GM18951 (cell line): ENCODE measurements around the gene C1QTNF1.

ENCODE experiments used
- POLR2A ChIP-seq: IDR thresholded peaks from 4 replicates; pipeline ENCODE4 v1.6.1; 2011; ENCODE audit warnings: mild to moderate bottlenecking; ENCODE audit not compliant: insufficient read length, insufficient read depth; ENCODE audit errors: extremely low read depth
- in situ Hi-C: fragments of 300-500 bp; cut with MboI; formaldehyde crosslinking; loops from one replicate; pipeline ENCODE4 v1.12.0; 2022; ENCODE audit warnings: low sequenced_read_pairs, mixed read lengths, inconsistent platforms; ENCODE audit not compliant: unreplicated experiment

C1QTNF1 gene

DNA sequence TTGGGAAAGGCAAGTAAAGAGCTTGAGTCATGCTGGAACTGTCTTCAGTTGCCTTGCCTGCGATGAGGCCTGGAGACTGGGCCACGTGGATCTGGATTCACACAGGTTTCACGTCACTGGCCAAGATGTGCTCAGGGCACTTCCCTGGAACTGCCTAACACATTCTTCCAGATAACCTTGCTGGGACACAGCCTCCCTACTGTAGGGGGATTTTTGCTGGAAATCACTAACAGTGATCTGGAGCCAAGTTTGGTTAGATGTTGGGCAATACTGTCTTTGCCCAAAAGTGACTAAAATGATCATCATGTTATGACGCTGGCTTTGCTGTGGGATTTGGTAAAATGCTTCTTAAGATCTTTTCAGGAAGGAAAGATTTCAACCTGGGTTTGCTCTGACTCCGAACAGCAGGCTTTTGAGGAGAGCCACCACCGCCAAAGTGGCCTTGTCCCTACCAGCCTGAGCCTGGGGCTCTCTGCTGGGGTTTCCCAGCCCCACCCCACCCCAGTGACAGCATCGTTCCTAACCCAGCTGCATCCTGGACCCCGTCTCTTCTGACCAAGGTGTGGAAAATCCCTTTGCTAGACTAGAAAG lies 14.7 kb downstream of the C1QTNF1 start:
- no peak for TF ChIP-seq POLR2A
- in situ Hi-C loops, result no loop called here

DNA sequence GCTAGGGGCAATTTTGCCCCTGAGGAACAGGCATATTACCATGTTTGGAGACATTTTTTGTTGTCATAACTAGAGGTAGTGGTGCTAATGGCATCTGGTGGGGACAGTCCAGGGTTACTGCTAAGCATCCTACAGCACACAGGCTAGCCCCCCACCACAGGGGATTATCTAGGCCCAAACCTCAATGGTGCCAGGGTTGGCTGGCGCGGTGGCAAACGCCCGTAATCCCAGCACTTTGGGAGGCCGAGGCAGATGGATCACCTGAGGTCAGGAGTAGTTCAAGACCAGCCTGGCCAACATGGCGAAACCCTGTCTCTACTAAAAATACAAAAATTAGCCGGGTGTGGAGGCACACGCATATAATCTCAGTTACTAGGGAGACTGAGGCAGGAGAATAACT lies 15.2 kb downstream of the C1QTNF1 start:
- TF ChIP-seq POLR2A, result no peak
- in situ Hi-C loops, result no loop called here

DNA sequence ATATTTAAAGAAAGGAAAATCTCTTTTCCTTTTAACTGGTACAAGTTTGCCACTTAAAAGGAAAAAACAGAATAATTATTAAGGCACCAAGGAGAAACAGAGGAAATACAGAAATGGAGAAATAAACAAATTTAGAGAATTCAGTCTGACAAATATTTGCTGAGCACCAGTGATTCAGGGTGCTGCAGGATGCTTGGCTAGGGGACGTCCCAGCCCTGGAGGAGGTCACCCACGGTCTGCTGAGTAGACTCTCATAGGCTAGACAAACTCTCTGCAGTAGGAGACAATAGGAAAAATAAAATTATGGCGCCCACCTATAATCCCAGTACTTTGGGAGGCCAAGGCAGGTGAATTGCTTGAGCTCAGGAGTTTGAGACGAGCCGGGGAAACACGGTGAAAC lies 15.9 kb downstream of the C1QTNF1 start:
- no peak for TF ChIP-seq POLR2A
- in situ Hi-C loops, result no loop called here

DNA sequence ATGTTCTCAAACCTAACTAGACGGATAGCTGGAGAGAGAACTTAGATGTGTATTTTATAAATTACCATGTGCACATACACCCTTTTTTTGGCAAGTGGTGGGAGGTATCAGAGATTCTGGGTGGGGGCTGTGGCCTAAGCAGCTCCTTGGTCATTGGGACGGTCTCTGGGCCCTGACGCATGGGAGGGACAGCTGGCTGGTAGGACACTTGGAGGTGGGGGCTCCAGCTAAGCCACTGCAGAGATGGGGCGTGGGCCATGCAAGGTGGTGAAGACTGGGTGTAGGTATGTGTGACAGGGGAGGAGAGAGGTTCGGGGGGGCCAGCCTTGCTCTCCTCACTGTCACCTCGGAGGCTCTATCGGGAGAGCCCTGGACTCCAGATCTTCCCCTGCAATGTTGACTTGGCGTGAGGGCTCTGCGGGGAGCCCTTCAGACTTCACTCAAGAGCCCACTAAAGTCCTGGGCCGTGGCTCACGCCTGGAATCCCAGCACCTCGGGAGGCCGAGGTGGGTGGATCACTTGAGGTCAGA lies 17.1 kb downstream of the C1QTNF1 start:
- in situ Hi-C loops, result no loop called here
- no peak for TF ChIP-seq POLR2A

DNA sequence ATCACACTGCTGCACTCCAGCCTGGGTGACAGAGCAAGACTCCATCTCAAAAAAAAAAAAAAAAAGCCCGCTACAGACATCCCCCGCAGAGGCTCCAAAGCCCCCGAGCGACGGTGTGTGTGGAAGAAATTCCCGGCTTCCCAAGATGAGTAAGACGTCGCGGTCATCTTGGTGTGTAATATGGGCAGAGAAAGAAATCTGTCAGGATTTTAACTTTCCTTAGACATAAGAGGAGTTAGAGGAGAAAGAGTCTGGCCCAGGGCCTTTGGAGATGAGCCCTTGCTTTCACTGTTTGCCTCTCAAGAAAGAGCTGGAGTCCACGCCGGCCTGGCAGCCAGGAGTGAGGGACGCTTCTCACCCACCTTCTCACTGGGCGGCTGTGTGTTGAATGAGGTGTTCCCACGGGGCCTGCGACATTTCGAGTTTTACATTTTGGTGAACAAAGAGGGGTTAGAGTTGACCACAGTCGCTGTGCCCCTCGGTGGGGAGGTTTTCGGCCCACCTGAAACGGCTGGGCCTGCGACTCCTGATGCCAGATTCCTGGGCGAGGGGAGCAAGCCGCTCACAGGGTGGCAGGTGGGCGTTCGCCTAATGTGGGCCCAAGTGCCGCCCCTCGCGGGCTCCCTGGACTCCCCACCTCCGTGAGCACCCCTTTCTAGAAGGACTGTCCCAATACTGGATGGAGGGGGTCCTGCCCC lies 17.9 kb downstream of the C1QTNF1 start:
- no peak for TF ChIP-seq POLR2A
- in situ Hi-C loops, result no loop called here

DNA sequence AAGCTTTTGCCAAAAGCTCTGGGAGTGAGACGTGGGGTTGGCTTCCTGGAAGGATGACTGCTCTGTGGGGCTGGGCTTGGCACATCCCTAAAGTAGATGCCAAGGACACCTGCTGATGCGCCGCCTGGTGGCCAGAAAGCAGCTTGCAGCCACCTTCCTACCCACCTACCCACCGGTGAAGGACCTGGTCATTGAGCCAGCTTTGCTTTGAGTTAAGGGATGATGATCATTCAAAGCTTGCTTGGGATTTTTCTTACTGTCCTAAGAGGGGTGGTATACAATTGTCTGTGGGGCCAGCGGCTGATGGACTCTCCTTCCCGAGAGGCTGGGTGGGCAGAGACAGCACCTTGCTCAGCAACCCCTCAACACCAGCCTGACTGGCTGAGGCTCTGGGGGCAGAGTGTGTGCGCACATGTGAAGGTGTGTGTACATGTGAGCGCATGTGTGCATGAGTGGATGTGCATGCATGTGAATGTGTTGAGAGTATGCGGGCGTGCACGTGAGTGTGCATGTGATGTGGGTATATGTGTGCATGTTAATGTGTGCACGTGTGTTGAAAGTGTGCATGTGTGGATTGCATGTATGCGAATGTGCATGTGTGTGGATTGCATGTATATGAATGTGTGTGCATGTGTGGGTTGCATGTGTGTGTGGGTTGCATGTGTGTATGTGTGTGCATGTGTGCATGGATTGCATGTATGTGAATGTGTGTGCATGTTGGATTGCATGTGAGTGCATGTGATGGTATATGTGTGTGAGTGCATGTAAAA lies 18.6 kb downstream of the C1QTNF1 start:
- TF ChIP-seq POLR2A, result no peak
- in situ Hi-C loops, result no loop called here

DNA sequence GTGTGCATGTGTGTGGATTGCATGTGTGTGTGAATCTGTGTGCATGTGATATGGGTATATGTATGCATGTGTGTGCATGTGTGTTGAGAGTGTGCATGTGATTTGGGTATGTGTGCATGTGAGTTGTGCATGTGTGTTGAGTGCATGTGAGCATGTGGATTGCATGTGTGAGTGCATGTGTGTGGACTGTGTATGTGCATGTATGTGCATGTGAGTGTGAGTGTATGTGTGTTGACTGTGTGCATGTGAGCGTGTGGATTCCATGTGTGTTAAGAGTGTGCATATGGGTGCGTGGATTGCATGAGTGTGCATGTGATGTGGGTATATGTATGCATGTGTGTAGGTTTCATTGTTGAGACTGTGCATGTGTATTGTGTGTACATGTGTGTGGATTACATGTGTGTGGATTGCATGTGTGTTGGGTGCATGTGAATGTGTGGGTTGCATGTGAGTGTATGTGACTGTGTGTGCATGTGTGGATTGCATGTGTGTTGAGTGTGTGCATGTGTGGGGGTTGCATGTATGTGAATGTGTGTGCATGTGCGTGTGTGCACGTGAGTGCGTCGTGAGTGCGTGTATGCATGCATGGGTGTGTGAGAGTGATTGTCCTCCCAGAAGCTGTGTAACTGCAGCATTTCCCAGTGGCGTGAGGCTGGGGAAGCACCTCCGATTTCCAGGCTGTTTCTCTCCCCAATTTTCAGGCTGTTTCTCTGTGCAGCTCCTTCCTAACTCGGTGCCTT lies 19.4 kb downstream of the C1QTNF1 start:
- TF ChIP-seq POLR2A, result no peak
- in situ Hi-C loops, result no loop called here

DNA sequence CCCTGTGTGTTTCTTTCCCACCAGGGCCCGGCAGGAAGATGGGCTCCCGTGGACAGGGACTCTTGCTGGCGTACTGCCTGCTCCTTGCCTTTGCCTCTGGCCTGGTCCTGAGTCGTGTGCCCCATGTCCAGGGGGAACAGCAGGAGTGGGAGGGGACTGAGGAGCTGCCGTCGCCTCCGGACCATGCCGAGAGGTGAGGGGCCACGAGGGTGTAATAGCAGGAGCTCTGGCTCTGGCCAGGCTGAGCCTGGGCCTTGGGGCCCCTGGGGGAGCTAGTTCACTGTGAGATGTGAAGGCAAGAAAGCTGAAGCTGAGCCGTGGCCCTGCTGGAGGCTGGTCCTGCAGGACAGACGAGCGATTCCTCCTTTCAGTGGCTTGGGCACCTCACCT lies 20.0 kb downstream of the C1QTNF1 start:
- in situ Hi-C loops, result no loop called here
- TF ChIP-seq POLR2A, result no peak

DNA sequence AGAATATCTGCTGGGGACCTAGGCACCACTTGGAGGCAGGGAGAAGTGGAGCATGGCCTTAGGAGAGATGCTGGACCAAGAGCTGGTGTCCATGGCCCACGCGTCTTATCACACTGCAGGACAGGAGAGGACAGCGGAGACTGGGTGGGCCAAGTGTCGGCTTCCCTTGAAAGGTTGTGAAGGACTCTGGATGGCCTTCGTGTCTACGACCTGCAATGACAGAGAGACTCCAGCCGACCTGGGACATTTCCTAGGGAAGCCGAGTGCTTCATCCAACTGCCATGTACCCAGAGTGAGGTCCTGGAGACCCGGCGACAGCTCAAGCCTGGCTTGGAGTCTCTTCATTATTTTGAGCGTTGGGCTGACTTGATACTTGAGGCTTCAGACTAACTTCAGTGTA lies 20.5 kb downstream of the C1QTNF1 start:
- no peak for TF ChIP-seq POLR2A
- in situ Hi-C loops, result no loop called here

DNA sequence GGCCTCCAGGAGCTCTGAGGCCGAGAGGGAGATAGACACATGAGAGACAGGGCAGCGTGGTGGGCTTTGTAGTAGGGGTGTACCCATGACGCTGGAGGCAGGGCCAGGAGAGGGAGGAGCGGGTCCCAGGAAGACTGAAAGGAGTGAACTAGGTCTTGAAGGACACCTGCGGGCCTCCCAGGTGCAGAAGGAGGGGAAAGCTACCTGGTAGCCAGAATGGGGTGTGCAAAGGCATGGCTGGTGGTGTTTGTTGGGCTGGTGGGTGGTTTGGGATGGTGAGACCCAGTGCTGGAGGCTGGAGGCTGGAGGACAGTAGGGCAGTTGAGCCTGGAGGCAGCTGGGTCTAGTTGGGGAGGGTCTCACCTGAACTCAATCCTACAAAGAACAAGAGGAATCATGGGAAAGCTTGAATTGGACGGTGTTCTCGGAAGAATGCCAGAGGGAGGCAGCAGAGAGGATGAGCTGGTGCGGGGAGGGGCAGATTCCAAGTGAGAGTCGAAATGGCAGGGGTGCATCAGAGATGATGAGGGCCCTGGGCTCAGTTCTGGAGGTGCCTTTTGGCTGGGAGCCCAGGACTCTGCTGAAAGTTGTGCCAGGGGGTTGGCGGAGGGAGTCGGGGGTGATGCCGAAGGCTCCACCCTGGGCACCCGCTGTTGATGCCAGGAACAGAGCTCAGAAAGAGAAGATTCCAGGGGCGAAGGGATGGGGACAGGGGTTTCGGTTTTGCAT lies 21.2 kb downstream of the C1QTNF1 start:
- in situ Hi-C loops, result no loop called here
- no peak for TF ChIP-seq POLR2A

DNA sequence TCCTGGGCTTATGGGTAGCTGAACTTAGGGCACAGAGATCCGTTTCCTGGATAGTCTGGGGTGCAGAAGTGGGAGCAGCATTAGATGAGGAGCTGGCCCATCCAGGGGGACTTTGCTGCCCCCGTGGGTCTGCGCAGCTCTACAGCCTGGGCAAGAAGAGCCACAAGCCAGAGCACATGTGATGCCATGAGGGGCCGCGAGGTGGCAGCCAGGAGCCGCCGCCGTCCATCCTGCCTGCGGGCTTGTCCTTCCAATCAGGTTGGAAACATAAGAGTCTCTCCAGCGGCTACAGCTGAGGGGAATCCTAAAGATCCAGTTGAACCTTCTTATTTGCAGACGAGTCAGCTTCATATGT lies 21.9 kb downstream of the C1QTNF1 start:
- in situ Hi-C loops, result no loop called here
- TF ChIP-seq POLR2A, result no peak

DNA sequence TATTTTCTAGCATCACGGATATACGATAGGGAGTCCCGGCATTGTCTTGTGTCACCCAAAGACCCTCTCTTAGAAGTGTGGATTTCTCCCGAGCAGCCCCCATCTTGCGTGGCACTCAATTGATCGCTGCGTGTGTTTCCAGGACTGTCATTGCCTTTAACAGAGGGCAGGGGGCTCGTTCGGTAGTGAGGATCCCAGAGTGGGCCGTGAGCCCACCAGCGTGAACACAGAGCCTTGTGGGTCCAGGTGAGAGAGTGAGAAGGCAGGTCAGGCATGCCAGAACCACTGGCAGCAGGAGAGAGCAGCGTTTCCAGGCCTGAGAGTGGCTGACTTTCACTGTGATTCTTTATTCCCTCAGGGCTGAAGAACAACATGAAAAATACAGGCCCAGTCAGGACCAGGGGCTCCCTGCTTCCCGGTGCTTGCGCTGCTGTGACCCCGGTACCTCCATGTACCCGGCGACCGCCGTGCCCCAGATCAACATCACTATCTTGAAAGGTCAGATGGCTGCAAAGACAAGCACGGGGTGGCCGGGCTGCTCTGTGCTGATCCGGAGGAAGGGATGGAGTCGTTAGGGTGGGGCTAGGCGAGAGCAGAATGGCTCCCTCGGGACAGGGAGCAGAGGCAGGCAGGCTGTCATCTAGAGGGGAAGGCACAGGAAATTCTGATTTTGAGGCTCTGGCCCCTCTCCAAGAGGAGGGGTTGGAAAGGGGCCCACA lies 22.4 kb downstream of the C1QTNF1 start:
- no peak for TF ChIP-seq POLR2A
- in situ Hi-C loops, result no loop called here
